ENCODE measurements around the gene TTC3.
"Not testable (repeated sequence)": the region's sequence is repeated elsewhere in the genome, so short reads cannot be mapped to it uniquely, and the experiment has no call there.

Gene TTC3

GRCh38 chr21:37101384-37101783, 28.3 kb downstream of the TTC3 start:
- no peak for DNase-seq

- DNase-seq = not testable (repeated sequence)
Measured at GRCh38 chr21:37102746-37103145, 29.7 kb downstream of the TTC3 start.

- no peak for DNase-seq
Measured at GRCh38 chr21:37106998-37107397, 33.9 kb downstream of the TTC3 start.

GRCh38 chr21:37111029-37111428, 38.0 kb downstream of the TTC3 start:
- DNase-seq = not testable (repeated sequence)

- not testable (repeated sequence) for DNase-seq
Measured at GRCh38 chr21:37114301-37114700, 41.2 kb downstream of the TTC3 start.

GRCh38 chr21:37116459-37116858, 43.4 kb downstream of the TTC3 start:
- DNase-seq = not testable (repeated sequence)

GRCh38 chr21:37117204-37117603, 44.1 kb downstream of the TTC3 start:
- no peak for DNase-seq

- DNase-seq = no peak
Measured at GRCh38 chr21:37118187-37118826, 45.3 kb downstream of the TTC3 start.

GRCh38 chr21:37119421-37120218, 46.6 kb downstream of the TTC3 start:
- no peak for DNase-seq

GRCh38 chr21:37128076-37128475, 55.0 kb downstream of the TTC3 start:
- DNase-seq = no peak

GRCh38 chr21:37130971-37131370, 57.9 kb downstream of the TTC3 start:
- no peak for DNase-seq

- no peak for DNase-seq
Measured at GRCh38 chr21:37136261-37136660, 63.2 kb downstream of the TTC3 start.

- DNase-seq = no peak
Measured at GRCh38 chr21:37136744-37137143, 63.7 kb downstream of the TTC3 start.

- no peak for DNase-seq
Measured at GRCh38 chr21:37139154-37139553, 66.1 kb downstream of the TTC3 start.

- no peak for DNase-seq
Measured at GRCh38 chr21:37139902-37140301, 66.8 kb downstream of the TTC3 start.

GRCh38 chr21:37143392-37143791, 70.3 kb downstream of the TTC3 start:
- DNase-seq = not testable (repeated sequence)

- DNase-seq = no peak
Measured at GRCh38 chr21:37145635-37146111, 72.6 kb downstream of the TTC3 start.

- DNase-seq = no peak
Measured at GRCh38 chr21:37146320-37147235, 73.5 kb downstream of the TTC3 start.

- DNase-seq = no peak
Measured at GRCh38 chr21:37149411-37149810, 76.4 kb downstream of the TTC3 start.

GRCh38 chr21:37153196-37153934, 80.3 kb downstream of the TTC3 start:
- no peak for DNase-seq

GRCh38 chr21:37153935-37154350, 80.9 kb downstream of the TTC3 start:
- DNase-seq = no peak

GRCh38 chr21:37155186-37155585, 82.1 kb downstream of the TTC3 start:
- DNase-seq = no peak
